Tibial nerve (tissue), 3 donors: Measurements from ENCODE around the gene OAS3.

Experiments
- POLR2A ChIP-seq, 2 donors: fragments of 450-650 bp; IDR thresholded peaks; one replicate each; pipeline ENCODE4 v1.6.1; 2017; ENCODE audit warnings: antibody characterized with exemption in 2 of 2, mild to moderate bottlenecking in 2 of 2, moderate library complexity in 2 of 2
- TF ChIP-seq, protein P1 (sequence below), 5 experiments: fragments of 200-600 bp in 3 of 5; fragments of 450-650 bp in 2 of 5; sonication (generic) in 3 of 5; IDR thresholded peaks; one replicate each; pipeline ENCODE4 v1.5.1; 2016 to 2019; ENCODE audit warnings: antibody characterized with exemption in 5 of 5, mild to moderate bottlenecking in 3 of 5, moderate library complexity in 2 of 5

DNA sequence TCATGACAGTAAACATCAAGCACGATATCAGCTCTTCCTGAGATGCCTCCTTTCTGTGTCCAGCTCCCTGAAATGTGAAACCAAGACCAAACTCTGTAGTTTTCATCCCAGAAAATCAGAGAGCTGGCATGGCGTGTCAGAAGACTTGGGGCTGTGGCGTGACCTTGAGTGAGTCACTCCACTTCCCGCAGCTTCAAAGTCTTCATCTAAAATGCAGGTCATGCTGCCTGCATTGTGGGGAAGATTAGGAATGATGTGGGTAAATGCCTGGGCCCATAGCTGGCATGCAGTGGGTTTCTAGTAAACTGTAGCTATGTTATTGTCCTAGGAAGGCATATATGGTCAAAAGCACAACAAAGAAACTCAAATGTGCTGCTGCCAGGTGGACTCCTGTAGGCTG lies 68.9 kb downstream of the OAS3 start:
- TF ChIP-seq, protein P1, sequence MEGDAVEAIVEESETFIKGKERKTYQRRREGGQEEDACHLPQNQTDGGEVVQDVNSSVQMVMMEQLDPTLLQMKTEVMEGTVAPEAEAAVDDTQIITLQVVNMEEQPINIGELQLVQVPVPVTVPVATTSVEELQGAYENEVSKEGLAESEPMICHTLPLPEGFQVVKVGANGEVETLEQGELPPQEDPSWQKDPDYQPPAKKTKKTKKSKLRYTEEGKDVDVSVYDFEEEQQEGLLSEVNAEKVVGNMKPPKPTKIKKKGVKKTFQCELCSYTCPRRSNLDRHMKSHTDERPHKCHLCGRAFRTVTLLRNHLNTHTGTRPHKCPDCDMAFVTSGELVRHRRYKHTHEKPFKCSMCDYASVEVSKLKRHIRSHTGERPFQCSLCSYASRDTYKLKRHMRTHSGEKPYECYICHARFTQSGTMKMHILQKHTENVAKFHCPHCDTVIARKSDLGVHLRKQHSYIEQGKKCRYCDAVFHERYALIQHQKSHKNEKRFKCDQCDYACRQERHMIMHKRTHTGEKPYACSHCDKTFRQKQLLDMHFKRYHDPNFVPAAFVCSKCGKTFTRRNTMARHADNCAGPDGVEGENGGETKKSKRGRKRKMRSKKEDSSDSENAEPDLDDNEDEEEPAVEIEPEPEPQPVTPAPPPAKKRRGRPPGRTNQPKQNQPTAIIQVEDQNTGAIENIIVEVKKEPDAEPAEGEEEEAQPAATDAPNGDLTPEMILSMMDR (IDR thresholded peaks at IDR 0.05), result no peak
- TF ChIP-seq POLR2A (IDR thresholded peaks at IDR 0.05), result no peak
